ENCODE results near the gene QDPR.

DNA sequence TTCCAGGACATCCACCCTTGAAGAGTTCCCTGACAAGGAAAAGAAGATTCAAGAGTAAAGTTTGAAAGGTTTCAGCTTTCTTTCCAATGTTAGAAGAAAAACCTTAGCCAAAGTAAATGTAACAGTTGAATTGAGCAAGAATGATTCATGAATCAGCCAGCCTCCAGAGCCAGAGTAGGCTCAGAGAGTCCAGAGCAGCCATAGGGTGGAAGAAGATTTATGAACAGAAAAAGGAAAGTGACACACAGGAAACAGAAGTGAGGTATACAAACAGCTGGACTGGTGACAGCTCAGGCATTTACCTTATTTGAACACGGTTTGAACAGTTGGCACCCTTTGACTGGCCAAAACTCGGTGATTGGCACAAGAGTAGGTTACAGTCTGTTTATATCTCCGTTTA, 63.2 kb downstream of the QDPR start:
- no peak for TF ChIP-seq GLIS3 (CRISPR knock-in tag; IDR thresholded peaks at IDR 0.05)
- TF ChIP-seq, protein P1, sequence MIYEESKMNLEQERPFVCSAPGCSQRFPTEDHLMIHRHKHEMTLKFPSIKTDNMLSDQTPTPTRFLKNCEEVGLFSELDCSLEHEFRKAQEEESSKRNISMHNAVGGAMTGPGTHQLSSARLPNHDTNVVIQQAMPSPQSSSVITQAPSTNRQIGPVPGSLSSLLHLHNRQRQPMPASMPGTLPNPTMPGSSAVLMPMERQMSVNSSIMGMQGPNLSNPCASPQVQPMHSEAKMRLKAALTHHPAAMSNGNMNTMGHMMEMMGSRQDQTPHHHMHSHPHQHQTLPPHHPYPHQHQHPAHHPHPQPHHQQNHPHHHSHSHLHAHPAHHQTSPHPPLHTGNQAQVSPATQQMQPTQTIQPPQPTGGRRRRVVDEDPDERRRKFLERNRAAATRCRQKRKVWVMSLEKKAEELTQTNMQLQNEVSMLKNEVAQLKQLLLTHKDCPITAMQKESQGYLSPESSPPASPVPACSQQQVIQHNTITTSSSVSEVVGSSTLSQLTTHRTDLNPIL (CRISPR knock-in tag; IDR thresholded peaks at IDR 0.05; ENCODE audit: low read depth), result no peak
- no peak for TF ChIP-seq ARNTL (CRISPR knock-in tag; IDR thresholded peaks at IDR 0.05; ENCODE audit: borderline replicate concordance, low read depth)
- TF ChIP-seq SNAI2 (CRISPR knock-in tag; IDR thresholded peaks at IDR 0.05), result no peak
- no peak for TF ChIP-seq CSDC2 (CRISPR knock-in tag; IDR thresholded peaks at IDR 0.05)
- no peak for TF ChIP-seq TCF4 (CRISPR knock-in tag; IDR thresholded peaks at IDR 0.05; ENCODE audit: borderline replicate concordance)
- TF ChIP-seq ZFP30 (CRISPR knock-in tag; IDR thresholded peaks at IDR 0.05), result no peak
- no peak for TF ChIP-seq PATZ1 (CRISPR knock-in tag; IDR thresholded peaks at IDR 0.05; ENCODE audit: borderline replicate concordance)
- no peak for TF ChIP-seq BACH2 (CRISPR knock-in tag; IDR thresholded peaks at IDR 0.05; ENCODE audit: borderline replicate concordance)
- TF ChIP-seq ZNF8 (CRISPR knock-in tag; IDR thresholded peaks at IDR 0.05), result no peak
- TF ChIP-seq TOX (CRISPR knock-in tag; IDR thresholded peaks at IDR 0.05; ENCODE audit: borderline replicate concordance), result no peak
- TF ChIP-seq ZFP3 (CRISPR knock-in tag; IDR thresholded peaks at IDR 0.05), result no peak
- no peak for TF ChIP-seq RARB (CRISPR knock-in tag; IDR thresholded peaks at IDR 0.05)
- TF ChIP-seq, protein P2, sequence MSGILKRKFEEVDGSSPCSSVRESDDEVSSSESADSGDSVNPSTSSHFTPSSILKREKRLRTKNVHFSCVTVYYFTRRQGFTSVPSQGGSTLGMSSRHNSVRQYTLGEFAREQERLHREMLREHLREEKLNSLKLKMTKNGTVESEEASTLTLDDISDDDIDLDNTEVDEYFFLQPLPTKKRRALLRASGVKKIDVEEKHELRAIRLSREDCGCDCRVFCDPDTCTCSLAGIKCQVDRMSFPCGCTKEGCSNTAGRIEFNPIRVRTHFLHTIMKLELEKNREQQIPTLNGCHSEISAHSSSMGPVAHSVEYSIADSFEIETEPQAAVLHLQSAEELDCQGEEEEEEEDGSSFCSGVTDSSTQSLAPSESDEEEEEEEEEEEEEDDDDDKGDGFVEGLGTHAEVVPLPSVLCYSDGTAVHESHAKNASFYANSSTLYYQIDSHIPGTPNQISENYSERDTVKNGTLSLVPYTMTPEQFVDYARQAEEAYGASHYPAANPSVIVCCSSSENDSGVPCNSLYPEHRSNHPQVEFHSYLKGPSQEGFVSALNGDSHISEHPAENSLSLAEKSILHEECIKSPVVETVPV (CRISPR knock-in tag; IDR thresholded peaks at IDR 0.05), result no peak
